ENCODE measurements around the gene ABHD11.

ABHD11 gene

GRCh38 chr7:73770002-73770859, 31.6 kb upstream of the ABHD11 start, which contains the start of gene CLDN3:
CLDN3 (minus strand) TSS chr7:73770270; CDS start chr7:73770049, 221 bp downstream.
- Histone ChIP-seq H3K9ac (ENCODE audit: insufficient read length) (no peak within 1 kb of the TSS), H3K9me3 (ENCODE audit: low read depth, low read length) (no peaks in the 10 kb centered on the region), H3K27ac (no peak within 1 kb of the TSS), H3K4me3 (peak within 1 kb of the TSS; percentile 65), H3K36me3 (ENCODE audit: insufficient read depth, low read length) (no peaks in the 10 kb centered on the region)
- DNase-seq (ENCODE audit: low read depth, low spot score): no peak
- no peak for TF ChIP-seq FOXP2 (optimal IDR thresholded peaks at IDR 0.05; ENCODE audit: control extremely low read depth, extremely low read length, insufficient read depth)
- no peak for TF ChIP-seq POLR2AphosphoS5 (IDR thresholded peaks at IDR 0.05; ENCODE audit: borderline replicate concordance, low read depth, low read length)
- no peak for TF ChIP-seq EZH2 (IDR thresholded peaks at IDR 0.05)

GRCh38 chr7:73769481-73770001, 30.9 kb upstream of the ABHD11 start:
- no peaks in the 10 kb centered on the region for H3K9me3 ChIP-seq (ENCODE audit: low read depth, low read length)
- H3K4me3 ChIP-seq: no peak overlapping the region
- no peaks in the 10 kb centered on the region for H3K36me3 ChIP-seq (ENCODE audit: insufficient read depth, low read length)
- no peak for DNase-seq (ENCODE audit: low read depth, low spot score)
- no peak for TF ChIP-seq EZH2 (IDR thresholded peaks at IDR 0.05)
- TF ChIP-seq FOXP2 (optimal IDR thresholded peaks at IDR 0.05; ENCODE audit: control extremely low read depth, extremely low read length, insufficient read depth): no peak
- no peak for TF ChIP-seq POLR2AphosphoS5 (IDR thresholded peaks at IDR 0.05; ENCODE audit: borderline replicate concordance, low read depth, low read length)
- H3K27ac ChIP-seq: no peak overlapping the region
- no peak overlapping the region for H3K9ac ChIP-seq (ENCODE audit: insufficient read length)

GRCh38 chr7:73768641-73769480, 30.3 kb upstream of the ABHD11 start:
- Histone ChIP-seq H3K4me3 (no peak overlapping the region), H3K9me3 (ENCODE audit: low read depth, low read length) (no peaks in the 10 kb centered on the region), H3K9ac (ENCODE audit: insufficient read length) (no peak overlapping the region), H3K27ac (no peak overlapping the region), H3K36me3 (ENCODE audit: insufficient read depth, low read length) (no peaks in the 10 kb centered on the region)
- no peak for DNase-seq (ENCODE audit: low read depth, low spot score)
- TF ChIP-seq EZH2 (IDR thresholded peaks at IDR 0.05): no peak
- no peak for TF ChIP-seq POLR2AphosphoS5 (IDR thresholded peaks at IDR 0.05; ENCODE audit: borderline replicate concordance, low read depth, low read length)
- no peak for TF ChIP-seq FOXP2 (optimal IDR thresholded peaks at IDR 0.05; ENCODE audit: control extremely low read depth, extremely low read length, insufficient read depth)

GRCh38 chr7:73766556-73767229, 28.1 kb upstream of the ABHD11 start:
- H3K27ac ChIP-seq: no peak overlapping the region
- H3K9me3 ChIP-seq (ENCODE audit: low read depth, low read length): no peaks in the 10 kb centered on the region
- no peak for TF ChIP-seq POLR2AphosphoS5 (IDR thresholded peaks at IDR 0.05; ENCODE audit: borderline replicate concordance, low read depth, low read length)
- no peak for TF ChIP-seq FOXP2 (optimal IDR thresholded peaks at IDR 0.05; ENCODE audit: control extremely low read depth, extremely low read length, insufficient read depth)
- no peak for TF ChIP-seq EZH2 (IDR thresholded peaks at IDR 0.05)
- H3K9ac ChIP-seq (ENCODE audit: insufficient read length): no peak overlapping the region
- no peaks in the 10 kb centered on the region for H3K36me3 ChIP-seq (ENCODE audit: insufficient read depth, low read length)
- DNase-seq (ENCODE audit: low read depth, low spot score): no peak
- H3K4me3 ChIP-seq: no peak overlapping the region

GRCh38 chr7:73762659-73762999, 24.0 kb upstream of the ABHD11 start:
- TF ChIP-seq POLR2AphosphoS5 (IDR thresholded peaks at IDR 0.05; ENCODE audit: borderline replicate concordance, low read depth, low read length) (no peak), EZH2 (IDR thresholded peaks at IDR 0.05) (no peak), FOXP2 (optimal IDR thresholded peaks at IDR 0.05; ENCODE audit: control extremely low read depth, extremely low read length, insufficient read depth) (no peak)
- Histone ChIP-seq H3K9me3 (ENCODE audit: low read depth, low read length) (no peaks in the 10 kb centered on the region), H3K4me3 (no peak overlapping the region), H3K36me3 (ENCODE audit: insufficient read depth, low read length) (no peaks in the 10 kb centered on the region), H3K9ac (ENCODE audit: insufficient read length) (no peak overlapping the region), H3K27ac (no peak overlapping the region)
- DNase-seq (ENCODE audit: low read depth, low spot score): no peak

- TF ChIP-seq POLR2AphosphoS5 (IDR thresholded peaks at IDR 0.05; ENCODE audit: borderline replicate concordance, low read depth, low read length): no peak
- TF ChIP-seq EZH2 (IDR thresholded peaks at IDR 0.05): no peak
- no peak for TF ChIP-seq FOXP2 (optimal IDR thresholded peaks at IDR 0.05; ENCODE audit: control extremely low read depth, extremely low read length, insufficient read depth)
- Histone ChIP-seq H3K9ac (ENCODE audit: insufficient read length) (no peak overlapping the region), H3K27ac (no peak overlapping the region), H3K36me3 (ENCODE audit: insufficient read depth, low read length) (no peaks in the 10 kb centered on the region), H3K4me3 (no peak overlapping the region), H3K9me3 (ENCODE audit: low read depth, low read length) (no peaks in the 10 kb centered on the region)
- no peak for DNase-seq (ENCODE audit: low read depth, low spot score)
Observed at GRCh38 chr7:73761854-73762658, 23.5 kb upstream of the ABHD11 start.

- Histone ChIP-seq H3K9ac (ENCODE audit: insufficient read length) (no peak overlapping the region), H3K9me3 (ENCODE audit: low read depth, low read length) (no peaks in the 10 kb centered on the region), H3K27ac (no peak overlapping the region), H3K4me3 (no peak overlapping the region), H3K36me3 (ENCODE audit: insufficient read depth, low read length) (no peaks in the 10 kb centered on the region)
- TF ChIP-seq FOXP2 (optimal IDR thresholded peaks at IDR 0.05; ENCODE audit: control extremely low read depth, extremely low read length, insufficient read depth): no peak
- TF ChIP-seq POLR2AphosphoS5 (IDR thresholded peaks at IDR 0.05; ENCODE audit: borderline replicate concordance, low read depth, low read length): no peak
- no peak for TF ChIP-seq EZH2 (IDR thresholded peaks at IDR 0.05)
- DNase-seq (ENCODE audit: low read depth, low spot score): no peak
Observed at GRCh38 chr7:73758581-73759138, 20.1 kb upstream of the ABHD11 start.
